Activated CD4-positive, CD25-positive, alpha-beta regulatory T cell (primary cell): ENCODE measurements around the gene ELFN2.
"Not testable (repeated sequence)": the region's sequence is repeated elsewhere in the genome, so short reads cannot be mapped to it uniquely, and the experiment has no call there.

ENCODE experiments used
- DNase-seq, 4 experiments: peaks; one replicate each; lab custom pipeline; 2025; lab: John Stamatoyannopoulos, UW

ELFN2 gene

DNA sequence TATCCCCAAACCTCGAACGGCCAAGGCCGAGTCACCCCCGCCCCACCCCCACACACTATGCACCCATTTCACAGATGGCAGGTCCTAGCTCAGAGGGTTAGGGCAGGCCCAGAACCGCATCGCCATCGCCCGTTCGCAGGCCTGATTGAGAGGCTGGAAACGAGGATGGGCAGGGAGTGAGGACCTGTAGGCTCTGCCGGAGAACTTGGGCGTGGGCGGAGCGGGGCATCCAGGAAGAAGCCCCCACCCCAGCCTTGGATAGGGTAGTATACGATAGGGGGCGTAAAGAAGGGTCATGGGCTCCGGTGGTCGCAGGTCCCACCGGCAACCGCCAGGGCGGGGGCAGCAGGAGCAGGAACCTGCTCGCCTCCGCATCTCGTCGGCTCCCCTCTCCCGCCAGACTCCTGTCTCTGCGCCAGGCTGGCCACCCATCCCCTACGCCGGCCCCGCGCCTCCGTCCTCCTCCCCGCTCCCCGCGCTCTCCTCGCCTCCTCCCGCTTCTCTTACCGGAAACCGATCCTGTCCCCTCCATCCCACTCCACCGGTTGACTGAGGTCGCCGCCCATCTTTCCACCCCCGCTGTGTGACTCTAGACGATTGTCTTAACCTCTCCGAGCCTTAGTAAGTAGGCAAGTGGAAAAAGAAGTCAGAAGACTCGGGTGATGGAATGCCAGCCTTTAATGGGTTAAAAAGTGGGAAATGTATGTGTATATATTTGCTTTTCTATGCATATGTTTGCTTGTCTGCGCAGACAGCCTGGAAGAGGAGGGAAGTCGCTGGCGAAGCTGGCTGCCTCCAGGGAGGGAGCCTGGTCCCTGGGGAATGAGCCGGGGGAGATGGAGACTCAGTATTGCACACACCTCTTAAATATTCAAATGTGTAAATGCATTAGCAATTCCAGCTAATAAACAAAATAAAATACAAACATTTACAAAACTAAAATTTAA lies 92.1 kb downstream of the ELFN2 start:
- no peak for DNase-seq

DNA sequence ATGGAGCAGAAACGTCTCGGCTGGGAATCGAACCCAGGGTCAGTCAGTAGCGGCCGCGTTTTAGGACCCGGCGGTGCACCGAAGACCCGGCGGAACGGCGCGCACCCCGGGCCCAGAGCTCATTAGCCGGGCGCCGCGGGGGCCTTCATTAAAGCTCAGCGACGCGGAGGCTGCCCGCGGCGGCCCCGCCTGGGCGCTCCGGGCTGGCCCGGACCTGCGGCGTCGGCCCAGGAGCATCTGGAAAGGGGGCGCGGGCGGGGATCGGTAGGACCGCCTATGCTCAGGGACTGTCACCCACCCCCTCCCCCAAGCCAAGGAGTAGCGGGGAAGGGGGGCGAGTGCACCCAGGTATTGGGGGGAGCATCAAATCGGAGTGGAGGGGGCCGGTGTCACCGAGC lies 92.8 kb downstream of the ELFN2 start:
- DNase-seq: no peak

DNA sequence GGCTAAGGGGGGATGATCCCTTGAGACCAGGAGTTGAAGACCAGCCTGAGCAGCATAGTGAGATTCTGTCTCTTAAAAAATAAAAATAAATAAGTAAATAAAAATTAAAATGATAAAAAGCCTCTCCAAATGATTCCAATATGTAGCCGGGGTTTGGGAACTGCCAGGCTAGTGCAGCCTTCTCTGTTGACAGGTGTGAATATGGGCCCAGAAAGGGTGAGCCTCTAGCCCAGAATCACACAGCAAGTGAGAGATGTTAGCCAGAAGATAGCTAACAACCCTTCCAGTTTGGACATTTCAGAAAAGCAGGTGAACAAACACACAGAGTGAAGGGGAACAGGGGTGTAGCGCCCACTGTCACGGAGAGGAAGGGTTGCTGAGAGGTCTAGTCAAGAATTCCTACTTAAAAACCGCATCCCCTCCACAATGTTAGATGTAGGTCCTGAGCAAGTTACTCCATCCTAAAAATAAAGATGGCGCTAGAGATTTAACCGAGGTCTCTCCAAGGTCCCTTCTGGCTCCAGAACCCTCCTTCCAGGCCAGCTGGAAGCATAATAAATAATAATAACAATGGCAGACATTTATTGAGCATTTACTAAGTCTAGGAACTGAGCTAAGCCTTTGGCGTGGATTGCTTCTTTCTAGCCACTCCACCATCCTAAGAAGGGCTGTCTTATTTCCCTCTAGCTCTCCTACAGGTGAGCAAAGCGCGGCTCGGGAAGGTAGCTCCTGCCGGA lies 93.4 kb downstream of the ELFN2 start:
- no peak for DNase-seq

DNA sequence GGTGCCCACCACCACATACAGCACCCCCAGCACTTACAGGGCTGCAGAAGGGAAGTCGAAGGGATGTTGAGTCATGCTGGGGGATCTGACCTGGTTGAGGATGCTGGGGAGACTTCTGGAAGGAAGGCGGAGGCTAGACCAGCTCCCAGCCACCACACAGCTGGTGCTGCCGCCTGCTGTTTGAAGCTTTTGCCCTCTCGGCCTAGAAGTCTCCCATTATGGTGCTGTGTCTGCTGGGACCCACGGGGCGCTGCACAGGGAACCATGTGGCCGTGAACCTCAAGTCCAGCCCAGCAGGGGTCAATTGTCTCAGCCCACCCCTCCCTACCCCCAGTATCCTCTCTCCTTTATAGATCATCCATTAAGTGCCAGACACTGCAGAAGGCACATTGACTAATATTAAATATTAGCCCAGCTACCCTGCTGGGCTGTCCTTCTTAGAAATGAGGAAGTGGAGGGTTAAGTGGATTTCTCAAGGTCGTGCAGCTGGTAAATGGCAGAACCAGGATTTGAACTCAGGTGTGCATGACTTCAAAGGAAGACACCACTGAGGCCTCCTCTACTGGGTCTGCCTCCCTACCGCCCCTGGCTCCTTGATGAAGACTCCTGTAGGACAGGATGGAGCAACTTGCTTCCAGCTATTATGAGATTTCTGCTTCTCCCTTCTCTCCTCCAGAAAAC lies 95.3 kb downstream of the ELFN2 start:
- DNase-seq: no peak

DNA sequence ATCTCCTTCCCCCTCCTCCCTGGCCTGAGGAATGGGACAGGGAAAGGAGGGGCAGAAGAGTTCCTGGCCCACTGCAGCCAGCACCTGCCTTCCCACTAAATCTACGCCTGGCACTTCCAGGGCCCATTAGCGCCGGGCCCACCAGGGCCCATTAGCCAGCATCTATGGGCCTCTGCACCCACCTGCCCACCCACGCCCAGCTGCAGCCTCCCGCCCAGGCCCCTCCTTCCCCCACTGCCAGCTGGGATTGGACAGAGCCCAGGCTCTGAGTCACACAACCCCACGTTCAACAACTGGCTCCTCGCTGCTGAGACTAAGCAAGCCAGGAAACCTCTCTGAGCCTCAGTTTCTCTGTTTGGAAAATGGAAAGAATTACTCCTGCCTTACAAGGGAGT lies 96.2 kb downstream of the ELFN2 start:
- DNase-seq: no peak

DNA sequence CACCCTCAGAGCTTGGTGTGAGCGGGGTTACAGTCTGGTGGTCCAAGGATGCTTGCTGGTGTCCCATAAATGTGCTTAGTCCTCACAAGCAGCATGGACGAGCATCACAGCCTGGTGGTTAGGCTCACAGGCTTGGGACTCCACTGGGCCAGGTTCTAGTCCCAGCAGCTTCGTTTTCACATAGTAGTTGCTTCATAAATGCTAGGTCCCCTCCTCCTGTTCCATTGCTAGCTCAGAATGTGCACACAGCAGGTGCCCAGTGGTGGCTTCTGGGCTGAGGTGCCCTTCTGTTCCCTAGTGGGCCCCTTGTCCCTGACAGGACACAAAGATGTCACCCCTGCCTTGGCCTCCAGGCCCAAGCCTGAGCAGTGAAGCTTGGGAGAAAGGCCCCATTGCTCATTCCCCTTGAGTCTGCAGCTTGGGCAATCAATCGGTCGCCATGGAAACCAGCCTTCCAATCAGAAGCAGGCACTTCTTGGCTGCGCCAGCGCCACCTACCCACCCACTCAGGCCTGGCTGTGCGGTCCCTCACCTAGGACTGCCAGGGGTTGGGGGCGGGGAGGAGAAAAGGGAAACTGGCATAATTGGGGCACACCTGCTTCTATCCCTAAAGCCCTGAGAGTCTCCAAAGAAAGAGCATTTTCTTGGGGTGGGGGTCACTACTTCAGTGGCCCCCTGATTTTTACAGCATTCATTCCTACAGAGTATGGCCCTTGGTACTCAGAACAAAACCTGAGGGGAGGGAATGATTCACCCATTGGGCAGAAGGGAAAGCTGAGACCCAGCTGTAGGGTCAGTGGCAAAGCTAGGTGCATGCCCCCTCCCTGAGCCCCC lies 96.9 kb downstream of the ELFN2 start:
- no peak for DNase-seq

DNA sequence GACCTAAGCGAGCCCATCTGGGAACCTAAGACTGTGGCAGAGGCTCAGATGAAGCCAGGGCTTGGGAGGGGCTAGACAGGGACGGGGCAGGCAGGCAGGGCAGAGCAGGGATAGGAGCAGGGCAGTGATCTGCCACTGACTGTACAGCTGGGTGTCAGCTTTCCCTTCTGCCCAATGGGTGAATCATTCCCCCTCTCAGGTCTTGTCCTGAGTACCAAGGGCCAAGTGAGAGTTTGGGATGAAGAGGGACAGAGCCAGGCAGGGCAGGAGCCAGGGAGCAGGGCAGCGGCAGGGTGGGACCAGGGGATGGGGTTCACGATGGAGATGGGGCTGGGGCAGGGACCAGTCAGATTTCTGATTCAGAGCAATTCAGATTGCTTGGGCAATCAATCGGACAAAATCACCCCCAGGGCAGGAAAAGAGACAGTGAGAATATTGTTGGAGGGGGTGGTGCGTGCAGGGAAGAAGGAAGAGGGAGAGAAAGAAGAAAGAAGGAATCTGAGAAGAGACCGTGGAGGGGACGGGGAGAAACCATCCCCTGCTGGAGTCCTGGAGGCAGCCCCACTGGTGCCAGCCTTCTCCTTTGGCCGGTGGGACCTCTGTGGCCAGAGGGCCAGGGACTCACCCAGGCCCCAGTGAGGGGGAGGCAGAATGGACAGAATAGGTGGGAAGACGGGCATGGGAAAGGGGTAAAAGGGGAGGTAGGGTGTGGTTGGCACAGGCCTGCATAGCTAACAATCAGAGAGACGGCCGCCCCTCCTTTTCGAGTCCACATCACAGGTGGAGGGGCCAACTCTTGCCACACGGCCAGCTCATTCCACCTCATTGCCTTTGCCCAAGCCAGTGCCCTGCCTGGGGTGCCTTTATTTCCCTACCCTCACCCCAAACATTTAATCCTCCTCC lies 97.8 kb downstream of the ELFN2 start:
- DNase-seq: no peak

DNA sequence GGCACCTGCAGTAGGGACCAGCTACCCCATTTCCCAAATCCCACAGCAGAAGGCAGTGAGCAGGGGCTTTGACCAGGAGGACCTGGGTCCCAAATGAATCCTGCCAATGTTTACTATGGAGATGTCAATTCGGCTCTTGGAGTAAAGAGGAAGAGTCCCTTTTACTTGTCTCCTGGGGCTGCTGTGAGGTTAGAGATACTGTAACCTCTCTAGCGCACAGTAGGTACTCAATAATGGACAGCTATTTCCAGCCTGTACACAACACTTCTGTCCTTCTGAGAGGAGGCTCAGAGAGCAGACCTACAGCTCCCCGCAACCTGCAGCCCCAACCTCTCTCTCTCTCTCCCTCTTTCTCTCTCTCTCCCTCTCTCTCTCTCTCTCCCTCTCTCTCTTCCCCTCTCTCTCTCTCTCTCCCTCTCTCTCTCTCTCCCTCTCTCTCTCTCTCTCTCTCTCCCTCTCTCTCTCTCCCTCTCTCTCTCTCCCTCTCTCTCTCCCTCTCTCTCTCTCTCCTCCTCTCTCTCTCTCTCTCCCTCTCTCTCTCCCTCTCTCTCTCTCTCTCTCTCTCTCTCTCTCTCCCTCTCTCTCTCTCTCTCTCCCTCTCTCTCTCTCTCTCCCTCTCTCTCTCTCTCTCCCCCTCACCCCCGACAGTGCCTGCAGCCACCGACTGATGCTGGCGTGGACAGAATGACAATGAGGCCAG lies 98.6 kb downstream of the ELFN2 start:
- not testable (repeated sequence) for DNase-seq

DNA sequence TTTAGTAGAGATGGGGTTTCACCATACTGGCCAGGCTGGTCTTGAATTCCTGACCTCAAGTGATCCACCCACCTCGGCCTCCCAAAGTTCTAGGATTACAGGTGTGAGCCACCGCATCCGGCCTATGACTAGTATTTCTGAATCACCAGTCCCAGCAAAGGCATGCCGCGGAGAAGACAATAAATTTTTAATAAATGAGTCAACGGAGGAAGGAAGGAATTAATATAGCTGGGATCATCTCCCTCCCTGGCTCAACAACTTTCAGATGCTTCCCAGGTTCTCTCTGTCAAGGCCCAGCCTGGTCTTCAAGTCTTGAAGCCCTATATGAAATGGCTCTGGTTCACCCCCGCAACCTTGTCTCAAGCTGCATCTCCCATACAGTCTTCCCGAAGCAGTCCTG lies 99.3 kb downstream of the ELFN2 start:
- no peak for DNase-seq

DNA sequence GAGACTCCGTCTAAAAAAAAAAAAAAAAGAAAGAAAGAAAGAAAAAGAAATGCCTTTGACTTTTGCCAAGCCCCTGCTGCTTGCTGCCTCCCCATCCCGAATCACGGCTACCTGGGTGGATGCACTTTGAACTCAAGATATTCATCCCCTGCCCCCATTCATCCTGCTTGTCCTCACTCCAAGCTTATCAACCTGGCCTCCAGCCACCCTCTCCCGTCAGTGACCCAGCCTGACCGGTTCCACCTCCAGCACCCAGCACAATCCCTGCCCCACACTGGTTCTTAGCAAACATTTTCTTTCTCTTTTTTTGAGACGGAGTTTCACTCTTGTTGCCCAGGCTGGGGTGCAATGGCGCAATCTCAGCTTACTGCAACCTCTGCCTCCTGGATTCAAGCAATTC lies 100.6 kb downstream of the ELFN2 start:
- no peak for DNase-seq

DNA sequence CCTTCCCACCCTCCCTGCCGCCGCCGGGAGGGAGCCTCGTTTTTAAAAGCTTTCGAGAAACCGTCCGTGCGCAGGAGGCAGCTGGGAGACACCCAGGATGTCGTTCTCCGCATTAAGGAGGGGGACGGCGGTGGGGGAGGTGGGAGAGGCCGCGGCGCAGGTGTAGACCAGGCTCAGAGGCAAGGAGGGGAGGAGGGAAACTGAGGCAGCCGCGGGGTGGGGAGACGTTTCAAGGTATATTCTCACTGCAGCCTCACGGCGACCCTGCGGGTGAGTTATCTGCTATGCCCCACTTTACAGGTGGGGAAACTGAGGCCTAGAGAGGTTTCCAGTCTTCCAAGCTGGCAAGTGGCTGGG lies 102.3 kb downstream of the ELFN2 start:
- no peak for DNase-seq

DNA sequence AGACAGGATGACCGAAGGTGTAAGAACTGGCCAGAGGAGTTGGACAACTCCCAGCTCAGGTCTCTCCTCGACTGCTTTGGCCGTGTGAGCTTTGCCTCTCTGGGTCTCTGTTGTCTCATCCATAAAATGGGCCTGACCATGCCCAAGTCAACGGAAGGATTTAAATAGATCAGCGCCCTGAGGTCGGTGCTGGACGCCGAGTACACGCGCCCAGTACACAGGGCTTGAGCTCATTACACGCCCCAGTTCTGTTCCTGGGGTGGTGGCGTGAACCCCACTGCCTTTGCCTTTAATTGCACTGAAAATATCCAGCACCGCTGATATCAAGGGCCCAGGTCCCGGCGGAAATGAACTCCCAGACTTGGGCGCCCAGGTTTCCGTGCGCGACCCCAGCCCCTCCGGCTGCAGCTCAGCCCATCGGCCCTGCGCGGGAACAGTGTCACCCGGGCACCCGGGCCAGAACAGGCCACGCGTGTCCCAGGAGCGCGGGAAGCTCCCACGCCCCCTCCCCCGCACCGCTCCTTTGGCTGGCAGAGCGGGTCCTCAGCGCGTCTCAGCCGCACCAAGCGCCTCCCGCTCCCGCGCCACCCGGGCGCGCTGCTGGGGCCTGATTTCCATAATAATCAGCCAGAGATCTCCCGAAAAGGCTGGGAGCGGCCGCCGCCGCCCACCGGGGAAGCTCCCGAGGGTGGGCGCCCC lies 102.8 kb downstream of the ELFN2 start:
- DNase-seq: no peak

DNA sequence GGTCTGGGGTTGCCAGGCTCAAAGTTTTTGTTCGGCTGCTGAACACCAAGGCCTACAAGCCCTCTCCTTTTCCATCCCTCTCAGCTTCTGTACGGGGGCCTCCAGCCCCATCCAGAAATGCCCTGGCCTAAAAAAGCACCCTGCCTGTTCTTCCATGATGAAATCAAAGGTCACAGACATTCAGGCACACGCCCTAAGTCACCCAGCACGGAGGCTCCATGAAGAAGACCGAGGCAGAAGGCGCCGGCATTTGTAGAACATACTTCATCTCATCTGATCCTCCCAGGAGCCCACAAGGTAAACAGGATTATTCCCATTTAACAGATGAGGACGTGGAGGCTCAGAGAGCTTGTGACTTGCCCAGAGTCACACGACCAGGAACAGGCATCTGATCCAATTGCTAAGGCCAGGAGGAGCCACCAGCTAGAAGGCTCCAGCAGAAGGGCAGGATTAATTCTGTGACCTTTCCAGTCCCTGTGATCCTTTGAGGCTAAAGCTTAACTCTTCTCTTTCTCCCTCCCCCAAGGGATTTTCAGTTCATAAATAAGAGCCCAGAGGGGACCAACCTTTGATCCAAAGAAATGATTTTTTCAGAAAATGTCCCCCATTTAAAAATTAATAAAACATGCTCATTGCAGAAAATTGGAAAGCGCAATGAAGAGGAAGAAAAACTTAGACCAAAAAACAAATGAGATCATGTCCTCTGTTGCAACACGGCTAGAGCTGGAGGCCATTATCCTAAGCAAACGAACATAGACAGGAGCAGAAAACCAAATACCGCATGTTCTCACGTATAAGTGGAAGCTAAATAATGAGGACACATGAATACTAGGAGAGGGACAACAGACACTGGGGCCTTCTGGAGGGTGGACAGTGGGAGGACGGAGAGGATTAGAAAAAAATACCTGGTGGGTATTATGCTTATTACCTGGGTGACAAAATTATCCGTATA lies 106.3 kb downstream of the ELFN2 start:
- DNase-seq: no peak

DNA sequence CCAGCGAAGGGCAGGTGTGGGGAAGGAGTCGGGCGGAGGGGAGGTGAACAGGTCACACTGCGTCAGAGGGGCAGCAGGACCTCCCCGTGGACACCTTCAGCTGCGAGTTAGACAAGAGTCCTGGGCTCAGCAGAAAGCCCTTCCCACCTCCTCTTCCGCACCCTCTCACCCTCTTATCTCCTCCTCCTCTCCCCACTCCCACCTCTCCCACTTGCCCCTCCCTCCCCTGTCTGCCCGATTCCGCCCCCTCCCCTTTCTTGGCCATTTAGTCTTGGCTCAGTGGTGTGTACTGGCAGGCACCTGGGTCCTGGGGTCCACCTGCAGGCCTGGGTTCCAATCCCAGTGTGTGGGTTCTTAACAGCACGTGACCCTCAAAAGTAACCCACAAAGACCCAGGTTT lies 107.8 kb downstream of the ELFN2 start:
- no peak for DNase-seq

DNA sequence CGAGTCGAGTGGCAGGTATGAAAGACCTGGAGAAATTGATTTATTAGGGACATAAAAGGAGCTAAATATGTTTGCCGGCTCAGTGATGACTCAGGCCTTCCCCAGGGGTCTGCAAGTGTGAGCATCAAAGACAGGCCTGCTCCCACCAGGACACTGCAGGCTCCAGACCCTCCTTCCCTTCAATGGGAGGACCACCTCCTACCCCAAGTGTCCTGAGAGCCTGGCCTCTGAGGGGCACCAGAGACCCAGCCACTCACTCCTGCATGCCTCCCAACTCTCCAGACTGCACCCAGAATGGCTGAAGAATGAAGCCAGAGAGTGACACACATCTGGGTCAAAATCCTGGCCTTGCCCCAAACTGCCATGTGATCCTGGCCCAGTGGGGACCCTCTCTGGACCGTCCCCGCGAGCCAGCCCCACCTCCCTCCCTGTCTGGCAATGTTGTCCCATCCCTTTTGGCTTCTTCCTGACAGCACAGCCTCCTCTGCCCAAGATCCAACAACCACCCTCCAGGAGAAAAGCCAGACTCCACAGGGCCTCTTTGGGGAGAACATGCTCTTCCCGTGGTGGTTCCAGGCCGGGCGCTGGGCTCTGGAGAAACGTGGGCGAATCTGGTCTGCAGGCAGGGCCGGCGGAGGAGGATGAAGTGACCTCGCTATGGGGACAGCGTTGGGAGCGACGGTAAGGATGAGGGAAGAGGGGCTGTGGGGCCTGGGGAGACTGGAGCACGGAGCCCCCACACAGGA lies 108.7 kb downstream of the ELFN2 start:
- no peak for DNase-seq
